H9 (cell line): ENCODE data around the gene EID1. TPM values are rescaled to one million over a fixed set of nuclear protein-coding genes. Genes with fewer than 3 reads are reported as not detected.
"Not testable (repeated sequence)": the region's sequence is repeated elsewhere in the genome, so short reads cannot be mapped to it uniquely, and the experiment has no call there.

ENCODE experiments used
- DNase-seq: peaks from one replicate; pipeline ENCODE4 v3.0.0-alpha.2; 2017
- H2AFZ ChIP-seq: one replicate; pipeline ENCODE4 v1.6.1; 2013; ENCODE audit warnings: mild to moderate bottlenecking, low read length, control low read depth, moderate library complexity
- H2AK5ac ChIP-seq: 2 replicates; pipeline ENCODE4 v1.6.1; 2013; ENCODE audit warnings: low read length, control low read depth, mixed read lengths; ENCODE audit not compliant: insufficient read length
- H2BK120ac ChIP-seq: one replicate; pipeline ENCODE4 v1.6.1; 2013; ENCODE audit warnings: low read depth, mild to moderate bottlenecking, low read length, control low read depth, inconsistent platforms; ENCODE audit not compliant: poor library complexity, severe bottlenecking
- H2BK12ac ChIP-seq: 2 replicates; pipeline ENCODE4 v1.6.1; 2013; ENCODE audit warnings: low read length, control low read depth, mixed read lengths, low read depth; ENCODE audit not compliant: insufficient read length
- H2BK15ac ChIP-seq: 2 replicates; pipeline ENCODE4 v1.6.1; 2013; ENCODE audit warnings: low read depth, low read length, control low read depth
- H2BK20ac ChIP-seq: one replicate; pipeline ENCODE4 v1.6.1; 2013; ENCODE audit warnings: low read depth, mild to moderate bottlenecking, low read length, control low read depth, inconsistent platforms; ENCODE audit not compliant: poor library complexity, severe bottlenecking
- H2BK5ac ChIP-seq: 2 replicates; pipeline ENCODE4 v1.6.1; 2013; ENCODE audit warnings: low read length, control low read depth, mixed read lengths; ENCODE audit not compliant: insufficient read length
- H3K14ac ChIP-seq: 2 replicates; pipeline ENCODE4 v1.6.1; 2013; ENCODE audit warnings: low read length, control low read depth; ENCODE audit not compliant: insufficient read depth
- H3K18ac ChIP-seq: 2 replicates; pipeline ENCODE4 v1.6.1; 2013; ENCODE audit warnings: low read depth, mild to moderate bottlenecking, mixed read lengths, low read length, control low read depth; ENCODE audit not compliant: insufficient read length
- H3K23ac ChIP-seq: 2 replicates; pipeline ENCODE4 v1.6.1; 2013; ENCODE audit warnings: low read length, control low read depth, mixed read lengths, low read depth; ENCODE audit not compliant: insufficient read length
- H3K23me2 ChIP-seq: 2 replicates; pipeline ENCODE4 v1.6.1; 2013; ENCODE audit warnings: low read depth, mild to moderate bottlenecking, mixed read lengths, low read length, control low read depth; ENCODE audit not compliant: insufficient read length, poor library complexity, severe bottlenecking
- H3K27ac ChIP-seq: 2 replicates; pipeline ENCODE4 v1.5.1; 2013; ENCODE audit warnings: low read length, control low read depth, mixed read lengths, low read depth; ENCODE audit not compliant: insufficient read length
- H3K27me3 ChIP-seq: 2 replicates; pipeline ENCODE4 v1.6.1; 2013; ENCODE audit warnings: low read length, control low read depth, inconsistent platforms; ENCODE audit not compliant: insufficient read depth
- H3K4ac ChIP-seq: 2 replicates; pipeline ENCODE4 v1.6.1; 2013; ENCODE audit warnings: low read depth, mild to moderate bottlenecking, control low read depth, inconsistent platforms, low read length, moderate library complexity
- H3K4me1 ChIP-seq: 2 replicates; pipeline ENCODE4 v1.6.1; 2013; ENCODE audit warnings: low read length, control low read depth, inconsistent platforms; ENCODE audit not compliant: insufficient read depth
- H3K4me2 ChIP-seq: 2 replicates; pipeline ENCODE4 v1.6.1; 2013; ENCODE audit warnings: low read length, control low read depth, mixed read lengths; ENCODE audit not compliant: insufficient read length, insufficient read depth
- H3K56ac ChIP-seq: 2 replicates; pipeline ENCODE4 v1.6.1; 2013; ENCODE audit warnings: low read depth, mild to moderate bottlenecking, mixed read lengths, low read length, control low read depth; ENCODE audit not compliant: insufficient read length
- H3K79me1 ChIP-seq: 2 replicates; pipeline ENCODE4 v1.6.1; 2013; ENCODE audit warnings: low read depth, mild to moderate bottlenecking, moderate library complexity, low read length, control low read depth, inconsistent platforms; ENCODE audit not compliant: insufficient read depth, poor library complexity, severe bottlenecking
- H3K79me2 ChIP-seq: 2 replicates; pipeline ENCODE4 v1.6.1; 2013; ENCODE audit warnings: low read length, control low read depth, inconsistent platforms; ENCODE audit not compliant: insufficient read depth
- H3K9ac ChIP-seq: 2 replicates; pipeline ENCODE4 v1.6.1; 2013; ENCODE audit warnings: low read length, control low read depth, mixed read lengths; ENCODE audit not compliant: insufficient read length; ENCODE audit errors: extremely low read depth
- H3K9me3 ChIP-seq: one replicate; pipeline ENCODE4 v1.6.1; 2013; ENCODE audit warnings: low read depth, low read length, inconsistent platforms; ENCODE audit not compliant: control insufficient read depth
- H3T11ph ChIP-seq: one replicate; pipeline ENCODE4 v1.6.1; 2013; ENCODE audit warnings: mild to moderate bottlenecking, low read length, control low read depth, inconsistent platforms
- H4K20me1 ChIP-seq: one replicate; pipeline ENCODE4 v1.6.1; 2013; ENCODE audit not compliant: control insufficient read depth, insufficient read length, insufficient read depth
- H4K5ac ChIP-seq: 2 replicates; pipeline ENCODE4 v1.6.1; 2013; ENCODE audit warnings: low read depth, mild to moderate bottlenecking, mixed read lengths, low read length, control low read depth; ENCODE audit not compliant: insufficient read length
- H4K8ac ChIP-seq: replicated peaks from 2 replicates; pipeline ENCODE4 v1.6.1; 2013; ENCODE audit warnings: low read length, control low read depth, mixed read lengths, low read depth; ENCODE audit not compliant: insufficient read length
- H4K91ac ChIP-seq: 2 replicates; pipeline ENCODE4 v1.6.1; 2013; ENCODE audit warnings: low read depth, mild to moderate bottlenecking, moderate library complexity, mixed read lengths, low read length, control low read depth; ENCODE audit not compliant: insufficient read length
- H3K27ac Mint-ChIP-seq, 3 experiments: 2 replicates in 2 of 3; 3 replicates in 1 of 3; pipeline ENCODE4 v1.8.0; 2020 to 2021; ENCODE audit warnings: mixed read lengths in 3 of 3, mild to moderate bottlenecking in 1 of 3, moderate library complexity in 1 of 3
- H3K27me3 Mint-ChIP-seq: 2 replicates; pipeline ENCODE4 v1.8.0; 2021; ENCODE audit warnings: low read depth, mild to moderate bottlenecking, moderate library complexity, mixed read lengths
- H3K36me3 Mint-ChIP-seq, 3 experiments: 2 replicates in 2 of 3; 3 replicates in 1 of 3; pipeline ENCODE4 v1.8.0; 2020 to 2021; ENCODE audit warnings: low read depth in 3 of 3, mixed read lengths in 3 of 3; ENCODE audit not compliant: insufficient read depth in 1 of 3
- H3K4me1 Mint-ChIP-seq, 2 experiments: 2 replicates each; pipeline ENCODE4 v1.8.0; 2020; ENCODE audit warnings: mixed read lengths in 2 of 2
- H3K4me3 Mint-ChIP-seq, 2 experiments: 2 replicates in 1 of 2; 3 replicates in 1 of 2; pipeline ENCODE4 v1.8.0; 2020 to 2021; ENCODE audit warnings: mild to moderate bottlenecking in 2 of 2, mixed read lengths in 2 of 2, moderate library complexity in 1 of 2
- H3K9me3 Mint-ChIP-seq, 2 experiments: 2 replicates in 1 of 2; 3 replicates in 1 of 2; pipeline ENCODE4 v1.8.0; 2020; ENCODE audit warnings: mild to moderate bottlenecking in 2 of 2, mixed read lengths in 2 of 2, moderate library complexity in 1 of 2
- WGBS: extraction: QIAGEN DNeasy Blood & Tissue Kit; methylation state at CpG from one replicate; pipeline ENCODE4 v1.1.7; 2013; ENCODE audit warnings: missing lambda C conversion rate, low lambda C conversion rate, mixed read lengths; ENCODE audit not compliant: insufficient read length; ENCODE audit errors: extremely low coverage; 5-methylcytosine and 5-hydroxymethylcytosine counted together
- total RNA-seq: library from RNA; stranded (reverse); gene quantifications from 2 replicates; pipeline ENCODE4 v1.2.1, GENCODE V29; 2021
- TF ChIP-seq, protein P1 (sequence below): fragments of 200-600 bp; sonication (generic); conservative IDR thresholded peaks from 3 replicates; pipeline ENCODE4 v1.8.0; 2021; ENCODE audit warnings: antibody characterized with exemption, mild to moderate bottlenecking

EID1 gene
- total RNA-seq, 1 experiment from 2014 or later = 113 TPM

DNA sequence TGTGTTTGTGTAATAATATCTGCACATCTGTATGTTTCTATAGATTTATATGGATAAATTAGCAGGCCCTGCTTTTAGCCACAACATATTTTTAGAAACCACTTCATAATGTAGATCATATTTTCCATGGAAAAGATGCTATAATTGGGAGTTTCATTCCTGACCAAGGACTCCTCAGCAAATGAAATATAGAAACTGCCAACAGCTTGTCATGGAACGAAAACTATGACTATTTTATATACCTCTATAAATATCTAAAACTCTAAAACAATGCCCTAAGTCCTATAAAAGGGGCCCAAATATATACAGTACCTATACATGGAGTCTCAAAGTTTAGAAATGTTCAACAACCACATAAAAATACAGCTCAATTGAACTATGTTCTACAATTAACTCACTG is 27.9 kb downstream of the EID1 start:
- Histone ChIP-seq H3K56ac (no peak overlapping the region), H2BK12ac (no peak overlapping the region), H4K8ac (no peak overlapping the region), H3K27ac (no peak overlapping the region), H3K4me1 (no peaks in the 10 kb centered on the region), H3K23ac (no peak overlapping the region), H3K23me2 (no peaks in the 10 kb centered on the region), H2BK5ac (no peak overlapping the region), H2BK120ac (no peak overlapping the region), H3K9ac (no peak overlapping the region), H3K79me1 (no peaks in the 10 kb centered on the region), H3K4me2 (no peak overlapping the region), H2AFZ (no peak overlapping the region), H3K79me2 (no peaks in the 10 kb centered on the region), H3K27me3 (no peaks in the 10 kb centered on the region), H4K20me1 (no peaks in the 10 kb centered on the region), H2BK15ac (no peak overlapping the region), H3K4ac (no peak overlapping the region), H3K18ac (no peak overlapping the region), H4K91ac (no peak overlapping the region), H3T11ph (no peak overlapping the region), H3K9me3 (no peaks in the 10 kb centered on the region), H3K14ac (no peak overlapping the region), H2AK5ac (no peak overlapping the region), H4K5ac (no peak overlapping the region), H2BK20ac (no peak overlapping the region)
- Mint-ChIP-seq H3K4me1 (peaks cover 0 to 9% of the 10 kb centered on the region in 2 experiments; a peak in 3 of 4 replicates), H3K9me3 (no peaks in the 10 kb centered on the region), H3K27me3 (no peaks in the 10 kb centered on the region), H3K27ac (no peak overlapping the region), H3K4me3 (no peak overlapping the region), H3K36me3 (no peaks in the 10 kb centered on the region)
- DNase-seq = no peak
- WGBS = no CpG with 5 or more reads among the region's 1 CpG
- TF ChIP-seq, protein P1, sequence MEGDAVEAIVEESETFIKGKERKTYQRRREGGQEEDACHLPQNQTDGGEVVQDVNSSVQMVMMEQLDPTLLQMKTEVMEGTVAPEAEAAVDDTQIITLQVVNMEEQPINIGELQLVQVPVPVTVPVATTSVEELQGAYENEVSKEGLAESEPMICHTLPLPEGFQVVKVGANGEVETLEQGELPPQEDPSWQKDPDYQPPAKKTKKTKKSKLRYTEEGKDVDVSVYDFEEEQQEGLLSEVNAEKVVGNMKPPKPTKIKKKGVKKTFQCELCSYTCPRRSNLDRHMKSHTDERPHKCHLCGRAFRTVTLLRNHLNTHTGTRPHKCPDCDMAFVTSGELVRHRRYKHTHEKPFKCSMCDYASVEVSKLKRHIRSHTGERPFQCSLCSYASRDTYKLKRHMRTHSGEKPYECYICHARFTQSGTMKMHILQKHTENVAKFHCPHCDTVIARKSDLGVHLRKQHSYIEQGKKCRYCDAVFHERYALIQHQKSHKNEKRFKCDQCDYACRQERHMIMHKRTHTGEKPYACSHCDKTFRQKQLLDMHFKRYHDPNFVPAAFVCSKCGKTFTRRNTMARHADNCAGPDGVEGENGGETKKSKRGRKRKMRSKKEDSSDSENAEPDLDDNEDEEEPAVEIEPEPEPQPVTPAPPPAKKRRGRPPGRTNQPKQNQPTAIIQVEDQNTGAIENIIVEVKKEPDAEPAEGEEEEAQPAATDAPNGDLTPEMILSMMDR = no peak

DNA sequence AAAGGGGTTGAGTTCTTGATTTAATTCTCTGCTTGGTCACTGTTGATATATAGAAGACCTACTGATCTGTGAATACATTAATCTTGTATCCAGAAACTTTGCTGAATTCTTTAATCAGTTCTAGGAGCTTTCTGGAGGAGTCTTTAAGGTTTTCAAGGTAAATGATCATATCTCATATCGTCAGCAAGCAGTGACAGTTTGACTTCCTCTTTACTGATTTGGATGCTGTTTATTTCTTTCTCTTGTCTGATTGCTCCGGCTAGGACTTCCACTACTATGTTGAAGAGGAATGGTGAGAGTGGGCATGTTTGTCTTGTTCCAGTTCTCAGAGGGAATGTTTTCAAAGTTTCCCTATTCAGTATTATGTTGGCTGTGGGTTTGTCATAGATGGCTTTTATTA is 31.4 kb downstream of the EID1 start:
- not testable (repeated sequence) for H3K27ac Mint-ChIP-seq, H3K18ac ChIP-seq, H3K4me3 Mint-ChIP-seq, H2BK20ac ChIP-seq, H3K9me3 ChIP-seq, H3K23me2 ChIP-seq, H4K91ac ChIP-seq, H4K20me1 ChIP-seq, H3K23ac ChIP-seq, H3K27me3 Mint-ChIP-seq, H3K9me3 Mint-ChIP-seq, H3K36me3 Mint-ChIP-seq, H3K4ac ChIP-seq, H2AFZ ChIP-seq, H2BK120ac ChIP-seq, DNase-seq, H3K27me3 ChIP-seq, H3K9ac ChIP-seq, H4K8ac ChIP-seq, H3K79me2 ChIP-seq, H3K27ac ChIP-seq, H3K56ac ChIP-seq, H3K4me2 ChIP-seq, H2BK5ac ChIP-seq, H3K14ac ChIP-seq, H2AK5ac ChIP-seq, H4K5ac ChIP-seq, H2BK15ac ChIP-seq, H2BK12ac ChIP-seq, H3K4me1 ChIP-seq, H3K79me1 ChIP-seq, H3T11ph ChIP-seq
- WGBS = no CpG with 5 or more reads among the region's 2 CpGs
- peaks cover 0 to 16% of the 10 kb centered on the region in 2 experiments; a peak in 3 of 4 replicates for H3K4me1 Mint-ChIP-seq
